ENCODE data around the gene NELL1.

Gene NELL1

DNA sequence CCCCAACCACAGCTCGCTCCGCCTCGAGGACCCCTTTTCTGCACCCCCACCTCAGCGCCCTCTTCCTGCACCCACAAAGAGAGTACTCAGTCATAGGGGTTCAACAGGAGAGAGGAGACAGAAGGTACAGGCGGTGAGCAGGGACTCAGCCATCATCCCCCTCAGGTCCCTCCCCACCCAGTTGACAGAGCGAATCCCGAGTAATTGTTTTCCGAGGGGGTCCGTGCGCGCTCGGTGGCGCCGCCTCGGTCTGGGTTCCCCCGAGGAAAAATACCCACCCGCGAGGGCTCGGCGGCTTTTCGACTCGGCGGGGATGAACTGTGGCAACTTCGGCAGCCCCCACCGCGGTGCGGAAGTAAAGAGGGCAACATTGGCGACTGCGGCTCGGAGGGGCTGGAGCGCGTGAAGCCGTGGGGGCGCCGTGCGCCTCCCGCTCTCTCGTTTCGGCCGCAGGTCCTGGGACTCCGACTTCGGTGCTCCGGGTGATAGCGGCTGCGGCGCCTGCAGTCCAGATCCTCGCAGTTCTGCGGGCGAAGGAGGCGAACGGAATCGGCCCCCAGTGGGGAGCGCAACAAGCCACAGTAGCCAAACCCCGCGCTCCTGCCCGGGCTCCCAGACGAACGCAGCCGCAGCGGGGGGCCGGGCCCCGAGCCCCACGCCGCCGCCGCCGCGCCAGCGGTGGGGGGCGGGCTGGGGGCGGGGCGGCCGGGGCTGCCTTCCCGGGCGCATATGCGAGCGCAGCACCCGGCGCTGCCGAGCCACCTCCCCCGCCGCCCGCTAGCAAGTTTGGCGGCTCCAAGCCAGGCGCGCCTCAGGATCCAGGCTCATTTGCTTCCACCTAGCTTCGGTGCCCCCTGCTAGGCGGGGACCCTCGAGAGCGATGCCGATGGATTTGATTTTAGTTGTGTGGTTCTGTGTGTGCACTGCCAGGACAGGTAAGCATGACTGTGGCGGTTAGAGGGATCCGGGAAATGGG lies at the start of gene NELL1:
TSS of gene NELL1 (plus strand) at position 743 of the 976 bp plus-strand sequence.
- no peak for DNase-seq

GRCh38 chr11:20620988-20621387 lies 48.4 kb upstream of the NELL1 start:
- DNase-seq: no peak

DNA sequence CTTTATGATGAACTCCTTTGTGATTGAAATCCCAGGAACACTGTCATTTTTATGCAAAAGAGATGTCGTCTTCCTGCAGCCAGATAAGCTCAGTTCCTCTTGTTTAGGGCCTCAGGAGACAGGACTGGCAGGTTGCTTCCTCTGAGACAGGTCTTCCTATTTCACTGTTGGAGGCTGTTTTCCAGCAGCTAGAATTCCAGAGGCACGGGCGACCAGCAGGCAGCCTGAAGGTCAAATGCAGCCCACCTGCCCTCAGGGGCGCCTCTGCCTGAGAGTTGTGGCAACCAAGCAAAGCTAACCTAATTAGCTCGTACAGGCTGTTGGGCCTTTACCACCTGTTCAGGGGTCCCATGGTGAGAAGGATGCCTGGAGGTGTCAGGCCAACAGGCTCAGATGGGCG lies 47.7 kb upstream of the NELL1 start:
- DNase-seq: no peak

DNA sequence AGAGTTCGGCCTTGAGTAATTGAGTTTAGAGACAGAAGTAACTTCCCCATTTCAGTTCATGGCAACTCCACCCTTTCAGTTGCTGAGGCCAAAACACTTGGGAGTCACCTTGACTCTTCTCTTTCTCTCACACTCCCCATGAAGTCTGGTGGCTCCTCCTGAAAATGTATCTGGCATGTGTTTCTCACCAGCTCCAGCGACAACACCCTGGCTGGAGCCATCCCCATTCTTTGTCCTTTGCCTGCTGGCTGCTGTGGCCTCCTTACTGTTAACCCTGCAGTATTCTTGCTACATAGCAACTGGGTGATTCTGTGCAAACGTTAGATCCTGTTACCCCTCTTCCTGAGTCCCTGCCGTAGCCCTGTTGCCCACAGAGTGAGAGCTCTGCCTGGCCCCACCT lies 46.1 kb upstream of the NELL1 start:
- DNase-seq: no peak

DNA sequence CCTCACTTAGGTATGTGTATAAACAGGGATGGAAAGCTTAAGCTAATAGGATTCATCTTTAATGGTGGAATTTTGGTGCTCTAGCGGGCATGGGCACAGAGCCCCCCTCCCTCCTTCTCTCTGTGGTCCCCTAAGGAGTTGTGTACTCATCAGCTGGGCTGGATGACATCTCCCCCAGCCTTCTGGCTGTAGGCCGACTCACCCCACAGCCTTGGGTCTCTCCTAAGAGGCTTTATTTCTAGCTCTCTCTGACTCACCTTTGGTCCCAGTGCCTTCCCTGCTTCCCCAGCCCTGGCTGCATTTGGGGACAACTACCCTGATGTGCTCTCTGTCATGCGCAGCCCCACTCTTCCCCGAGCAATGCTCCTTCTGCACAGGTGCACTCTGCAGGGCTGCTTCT lies 43.1 kb upstream of the NELL1 start:
- DNase-seq: no peak

GRCh38 chr11:20627026-20627425 lies 42.4 kb upstream of the NELL1 start:
- no peak for DNase-seq

GRCh38 chr11:20627701-20628100 lies 41.7 kb upstream of the NELL1 start:
- no peak for DNase-seq

DNA sequence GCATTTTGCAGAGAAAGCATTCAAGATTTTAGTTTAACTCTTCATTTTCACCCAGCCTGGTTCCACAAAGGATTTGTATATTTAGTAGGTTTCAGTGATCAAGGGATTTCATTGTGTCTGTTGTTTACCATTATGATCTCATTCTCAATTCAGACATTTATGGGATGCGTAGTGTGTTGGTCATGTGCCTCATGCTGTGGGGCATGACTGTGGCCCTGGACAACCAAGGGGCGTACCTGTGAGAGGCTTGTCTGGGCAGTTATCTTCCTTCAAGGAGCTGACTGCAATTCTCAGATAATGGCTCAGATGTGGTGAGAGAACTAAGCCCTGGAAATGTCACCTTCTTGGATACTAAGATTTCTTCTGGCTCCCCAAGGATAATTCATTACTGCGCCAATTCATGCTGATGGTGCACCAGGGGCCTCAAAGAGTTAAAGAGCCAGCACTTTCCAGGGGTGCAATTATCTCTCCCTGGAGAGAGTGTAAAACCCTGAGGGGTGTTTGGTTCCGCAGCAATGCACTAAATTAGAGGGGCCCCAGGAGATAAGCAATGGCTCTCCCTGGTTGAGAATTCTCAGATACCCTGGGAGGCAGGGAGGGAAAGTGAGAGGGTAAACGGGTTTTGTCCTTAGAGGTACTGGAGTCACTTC lies 37.7 kb upstream of the NELL1 start:
- no peak for DNase-seq

- no peak for DNase-seq
Observed at GRCh38 chr11:20632169-20632532, 37.2 kb upstream of the NELL1 start.

- DNase-seq: no peak
Observed at GRCh38 chr11:20634044-20634443, 35.3 kb upstream of the NELL1 start.

- no peak for DNase-seq
Observed at GRCh38 chr11:20634781-20635180, 34.6 kb upstream of the NELL1 start.

- DNase-seq: no peak
Observed at GRCh38 chr11:20638074-20638473, 31.3 kb upstream of the NELL1 start.

DNA sequence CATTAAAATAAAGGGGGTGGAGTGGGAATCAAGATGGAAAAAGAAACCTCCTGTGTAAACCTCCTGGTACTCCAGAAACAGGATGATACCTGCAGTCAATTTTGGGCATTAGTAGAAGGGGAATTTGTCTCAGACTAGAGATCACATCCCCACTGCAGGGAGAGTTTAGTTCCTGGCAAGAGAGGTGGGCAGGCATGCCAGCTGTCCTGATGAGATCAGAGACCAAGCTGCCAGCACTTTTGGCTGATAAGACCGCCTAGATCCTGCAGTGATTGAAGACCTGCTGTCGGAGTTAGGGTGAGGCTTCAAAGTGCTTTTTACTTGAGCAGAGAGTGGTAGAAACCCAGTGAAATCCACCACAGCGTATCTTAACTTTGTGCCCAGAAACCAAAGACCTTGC lies 29.7 kb upstream of the NELL1 start:
- no peak for DNase-seq

DNA sequence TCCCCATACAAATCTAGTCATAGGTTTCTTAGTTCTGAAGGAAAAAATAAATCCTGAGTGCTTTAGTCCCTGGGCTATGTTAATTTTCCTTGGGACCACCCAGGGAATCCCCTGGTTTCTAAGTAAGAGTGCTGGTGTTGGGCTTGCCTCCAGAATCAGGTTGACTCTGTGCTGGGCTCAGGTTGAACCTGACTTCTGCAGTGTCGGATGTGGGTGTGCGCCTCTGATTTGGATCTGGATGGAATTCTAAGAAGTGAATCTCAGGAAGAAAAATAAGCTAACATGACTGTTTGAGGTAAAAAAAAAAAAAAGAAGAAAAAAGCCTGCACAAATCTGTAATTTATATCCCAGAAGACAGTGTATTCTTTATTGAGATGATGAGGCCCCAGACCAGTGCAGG lies 29.0 kb upstream of the NELL1 start:
- no peak for DNase-seq

GRCh38 chr11:20644360-20644759 lies 25.0 kb upstream of the NELL1 start:
- DNase-seq: no peak

GRCh38 chr11:20647976-20648565 lies 21.3 kb upstream of the NELL1 start:
- peak; percentile 25 for DNase-seq

DNA sequence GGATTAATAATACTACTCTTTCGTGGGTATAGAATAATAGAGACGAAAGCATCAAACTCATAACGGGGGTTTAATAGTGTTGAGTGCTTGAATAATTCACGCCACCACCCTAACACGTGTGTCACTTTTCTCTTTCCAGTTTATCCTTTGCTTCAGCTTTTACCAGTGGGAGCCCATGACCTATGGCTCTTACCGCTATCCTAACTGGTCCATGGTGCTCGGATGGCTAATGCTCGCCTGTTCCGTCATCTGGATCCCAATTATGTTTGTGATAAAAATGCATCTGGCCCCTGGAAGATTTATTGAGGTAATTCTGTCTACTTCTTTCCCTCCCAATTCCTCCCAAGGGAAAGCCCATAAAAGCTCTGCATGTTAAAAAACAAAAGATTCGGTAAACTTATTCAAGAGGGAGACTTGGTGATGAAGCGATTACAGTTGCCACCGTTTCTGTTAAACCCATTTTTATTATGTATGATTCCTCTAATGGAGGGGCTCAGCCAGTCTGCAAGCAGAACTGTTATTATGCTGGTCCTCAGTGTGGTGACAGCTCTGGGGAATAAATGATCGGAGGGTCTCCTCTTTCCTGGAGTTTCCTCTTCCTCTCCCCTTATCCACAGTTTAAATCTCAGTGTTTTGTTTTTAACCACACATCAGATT lies 17.1 kb upstream of the NELL1 start:
- no peak for DNase-seq

DNA sequence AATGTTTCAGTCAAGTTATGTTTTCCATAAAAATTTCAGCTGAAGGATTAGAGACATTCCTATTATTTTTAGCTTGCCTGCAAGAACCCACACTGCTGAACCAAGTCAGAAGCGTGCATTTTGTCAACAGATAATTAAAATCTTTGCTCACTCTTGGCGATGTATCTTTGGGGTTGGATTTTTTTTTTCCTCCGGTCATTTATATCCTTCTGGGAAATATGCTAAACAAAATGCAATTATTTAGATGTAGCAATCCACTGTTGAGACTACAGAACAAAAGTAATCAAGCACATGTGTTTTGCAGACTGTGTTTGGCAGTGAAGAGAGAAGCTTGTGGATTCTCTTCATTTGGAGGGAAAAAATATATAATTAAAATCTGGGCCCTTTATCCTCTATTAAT lies 15.3 kb upstream of the NELL1 start:
- DNase-seq: no peak

GRCh38 chr11:20656901-20657300 lies 12.5 kb upstream of the NELL1 start:
- DNase-seq: no peak

DNA sequence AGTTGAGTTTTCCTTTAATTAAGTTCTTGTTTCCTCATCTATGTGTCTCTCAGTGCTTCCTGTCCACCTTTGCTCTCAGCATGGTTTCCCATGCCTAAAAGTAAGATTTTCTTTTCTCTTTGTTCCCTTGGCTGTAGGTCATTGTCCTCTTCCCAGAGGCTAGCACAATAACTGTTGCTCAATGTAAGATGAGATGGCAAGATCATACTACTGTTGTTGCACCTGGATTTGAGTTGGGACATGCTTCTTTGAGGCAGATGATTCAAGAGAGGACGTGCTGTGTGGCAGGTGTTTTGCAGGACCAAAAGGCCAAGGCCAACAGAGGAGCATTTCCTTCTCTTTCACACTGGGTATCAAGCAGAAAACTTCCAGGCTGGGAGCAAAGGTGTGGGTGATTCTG lies 11.3 kb upstream of the NELL1 start:
- DNase-seq: no peak

DNA sequence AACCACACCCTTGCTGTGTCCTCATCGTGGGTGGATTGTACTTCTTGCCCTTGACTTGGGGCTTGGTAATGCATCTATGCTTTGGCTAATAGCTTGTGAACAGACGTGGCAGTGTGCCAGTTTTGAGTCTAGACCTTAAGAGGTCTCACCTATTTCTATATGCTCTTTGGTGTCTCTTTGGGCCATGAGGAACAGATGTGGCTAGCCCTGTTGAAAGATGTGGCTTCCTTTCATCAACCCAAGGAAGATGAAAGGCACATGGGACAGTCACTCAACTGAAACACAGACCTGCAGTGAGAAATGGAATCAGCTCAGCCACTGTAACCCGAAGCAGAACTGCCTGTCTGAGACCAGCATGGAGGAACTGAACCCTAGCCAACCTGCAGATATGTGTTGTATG lies 7.9 kb upstream of the NELL1 start:
- DNase-seq: no peak

DNA sequence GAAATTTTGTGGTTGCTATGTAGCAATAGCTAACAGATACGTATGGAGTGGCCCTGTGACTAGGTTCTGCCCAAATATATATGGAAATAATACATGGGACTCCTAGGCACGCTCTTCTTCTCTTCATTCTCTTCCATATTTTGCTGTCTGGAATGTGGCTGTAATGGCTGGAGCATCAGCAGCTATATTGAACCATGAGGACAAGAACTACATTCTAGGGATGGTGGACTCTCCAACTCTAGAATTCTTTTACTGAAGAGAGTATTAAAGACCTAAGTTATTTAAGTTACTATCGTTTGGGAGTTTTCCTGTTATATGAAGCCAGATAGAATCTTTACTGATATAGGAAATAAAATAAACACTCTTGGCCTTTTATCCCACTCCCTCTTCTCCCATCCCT lies 7.5 kb upstream of the NELL1 start:
- DNase-seq: no peak

GRCh38 chr11:20668131-20668809 lies 1.1 kb upstream of the NELL1 start:
- no peak for DNase-seq

Data from NCI-H1694 treated with DMSO at 0.1 percent for 48 hours (cell line).